NB4 (cell line): ENCODE measurements around the gene NPL.

Experiments used
- DNase-seq: peaks from one replicate; pipeline ENCODE4 v3.0.0; 2010; ENCODE audit warnings: low read depth
- H3K4me3 ChIP-seq: one replicate; pipeline ENCODE4 v1.5.1; 2011; ENCODE audit warnings: mild to moderate bottlenecking, low read depth, low read length, moderate library complexity
- MYC ChIP-seq: IDR thresholded peaks from 2 replicates; pipeline ENCODE4 v1.6.1; 2011; ENCODE audit warnings: low read depth, low read length
- POLR2A ChIP-seq: IDR thresholded peaks from 2 replicates; pipeline ENCODE4 v1.6.1; 2011; ENCODE audit warnings: mild to moderate bottlenecking; ENCODE audit not compliant: insufficient read length; ENCODE audit errors: extremely low read depth
- TF ChIP-seq, protein P1 (sequence below): IDR thresholded peaks from one replicate; pipeline ENCODE4 v1.5.1; 2012; ENCODE audit warnings: low read depth, low read length
- TF ChIP-seq, protein P2 (sequence below): IDR thresholded peaks from 2 replicates; pipeline ENCODE4 v1.6.1; 2011; ENCODE audit warnings: low read depth, low read length

NPL gene, protein sequence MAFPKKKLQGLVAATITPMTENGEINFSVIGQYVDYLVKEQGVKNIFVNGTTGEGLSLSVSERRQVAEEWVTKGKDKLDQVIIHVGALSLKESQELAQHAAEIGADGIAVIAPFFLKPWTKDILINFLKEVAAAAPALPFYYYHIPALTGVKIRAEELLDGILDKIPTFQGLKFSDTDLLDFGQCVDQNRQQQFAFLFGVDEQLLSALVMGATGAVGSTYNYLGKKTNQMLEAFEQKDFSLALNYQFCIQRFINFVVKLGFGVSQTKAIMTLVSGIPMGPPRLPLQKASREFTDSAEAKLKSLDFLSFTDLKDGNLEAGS

DNA sequence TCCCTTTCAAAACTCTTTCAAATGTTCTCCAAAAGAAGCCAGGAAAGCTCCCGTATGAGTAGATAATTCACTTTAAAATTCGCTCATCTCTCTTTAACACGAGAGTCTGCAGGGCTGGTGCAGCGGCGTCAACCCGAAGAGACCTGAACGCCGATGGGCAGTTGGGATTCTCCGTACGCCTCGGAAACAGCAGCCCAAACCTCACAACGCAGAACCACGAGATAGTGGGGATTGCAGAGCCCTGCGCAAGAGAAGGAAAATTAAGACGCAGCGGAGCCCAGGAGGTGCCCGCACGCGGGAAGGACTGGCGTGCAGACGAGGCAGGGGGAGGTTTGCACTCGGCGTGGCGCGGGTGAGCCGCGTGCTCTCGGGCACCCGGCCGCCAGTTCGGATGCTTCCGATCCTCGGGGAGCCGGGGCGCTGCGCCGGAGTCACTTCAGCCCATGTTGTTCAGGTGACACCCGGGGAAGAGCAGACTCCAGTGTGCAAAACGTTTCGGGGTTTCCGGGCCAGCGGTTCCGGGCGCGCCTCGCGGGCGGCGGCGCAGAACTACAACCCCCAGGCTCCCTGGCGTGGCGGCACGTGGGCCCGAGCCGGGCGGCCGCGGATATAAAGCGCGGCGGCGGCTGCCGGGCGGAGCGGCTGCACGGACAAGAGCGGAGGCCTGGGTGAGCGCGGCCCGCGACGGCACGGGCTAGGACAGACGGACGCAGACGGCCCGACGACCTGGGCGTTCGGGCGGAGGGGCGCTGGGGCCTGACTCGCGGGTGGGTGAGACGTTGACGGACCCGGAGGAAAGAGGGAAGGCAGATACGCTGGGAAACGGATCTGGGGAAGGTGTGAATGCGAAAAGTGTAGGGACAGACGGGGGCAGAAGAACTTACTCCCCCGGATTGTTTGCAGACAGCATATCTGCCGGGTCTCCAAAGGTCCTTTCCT, at the start of gene NPL:
TSS of gene NPL (plus strand) at position 636 of the 939 bp plus-strand sequence. CDS start 4,599 bp downstream, outside the sequence.
- H3K4me3 ChIP-seq = peak within 1 kb of the TSS; percentile 64
- DNase-seq = peak; percentile 89
- TF ChIP-seq, protein P1, sequence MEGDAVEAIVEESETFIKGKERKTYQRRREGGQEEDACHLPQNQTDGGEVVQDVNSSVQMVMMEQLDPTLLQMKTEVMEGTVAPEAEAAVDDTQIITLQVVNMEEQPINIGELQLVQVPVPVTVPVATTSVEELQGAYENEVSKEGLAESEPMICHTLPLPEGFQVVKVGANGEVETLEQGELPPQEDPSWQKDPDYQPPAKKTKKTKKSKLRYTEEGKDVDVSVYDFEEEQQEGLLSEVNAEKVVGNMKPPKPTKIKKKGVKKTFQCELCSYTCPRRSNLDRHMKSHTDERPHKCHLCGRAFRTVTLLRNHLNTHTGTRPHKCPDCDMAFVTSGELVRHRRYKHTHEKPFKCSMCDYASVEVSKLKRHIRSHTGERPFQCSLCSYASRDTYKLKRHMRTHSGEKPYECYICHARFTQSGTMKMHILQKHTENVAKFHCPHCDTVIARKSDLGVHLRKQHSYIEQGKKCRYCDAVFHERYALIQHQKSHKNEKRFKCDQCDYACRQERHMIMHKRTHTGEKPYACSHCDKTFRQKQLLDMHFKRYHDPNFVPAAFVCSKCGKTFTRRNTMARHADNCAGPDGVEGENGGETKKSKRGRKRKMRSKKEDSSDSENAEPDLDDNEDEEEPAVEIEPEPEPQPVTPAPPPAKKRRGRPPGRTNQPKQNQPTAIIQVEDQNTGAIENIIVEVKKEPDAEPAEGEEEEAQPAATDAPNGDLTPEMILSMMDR = no peak
- TF ChIP-seq POLR2A = peak; percentile 64
- TF ChIP-seq, protein P2, sequence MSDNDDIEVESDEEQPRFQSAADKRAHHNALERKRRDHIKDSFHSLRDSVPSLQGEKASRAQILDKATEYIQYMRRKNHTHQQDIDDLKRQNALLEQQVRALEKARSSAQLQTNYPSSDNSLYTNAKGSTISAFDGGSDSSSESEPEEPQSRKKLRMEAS = peak; percentile 89
- TF ChIP-seq MYC = peak; percentile 82

DNA sequence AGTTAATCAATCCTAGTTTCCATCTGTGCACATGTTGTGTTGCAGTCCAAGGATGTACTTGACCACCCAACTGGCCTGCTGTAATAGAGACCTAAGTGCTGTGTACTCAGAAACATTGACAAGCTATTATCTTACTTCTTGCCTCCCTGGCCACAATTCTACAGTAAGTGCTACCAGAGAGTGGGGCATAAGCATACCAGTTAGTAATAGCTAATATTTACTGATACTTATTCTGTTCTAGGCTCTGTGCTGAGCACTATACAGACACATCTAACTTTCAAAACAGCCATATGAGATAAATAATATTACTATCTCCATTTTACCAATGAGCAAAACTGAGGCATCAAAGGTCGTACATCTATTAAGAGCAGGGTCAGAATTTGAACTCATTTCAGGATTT, 49.5 kb upstream of the NPL start:
- DNase-seq = no peak
- TF ChIP-seq, protein P2 = no peak
- TF ChIP-seq, protein P1 = no peak
- no peak for TF ChIP-seq MYC
- no peak for TF ChIP-seq POLR2A
- no peak overlapping the region for H3K4me3 ChIP-seq

DNA sequence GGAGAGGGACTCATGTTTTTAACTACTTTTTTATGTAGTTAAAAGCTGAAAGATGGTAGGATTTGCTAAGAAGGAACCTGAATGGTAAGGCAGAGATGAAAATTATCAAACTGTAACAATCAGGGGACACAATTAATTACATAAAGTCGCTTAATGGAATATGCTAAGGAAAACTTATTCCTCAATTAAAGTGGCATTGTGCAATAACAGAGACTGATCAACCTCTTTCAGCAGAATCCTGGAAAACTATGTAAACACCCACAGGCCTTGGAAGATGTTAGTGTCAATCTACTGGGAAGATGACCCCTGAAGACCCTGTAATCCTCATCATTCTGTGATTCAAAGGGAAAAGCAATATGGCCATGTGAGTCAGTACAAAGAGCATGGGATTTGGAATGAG, 46.8 kb upstream of the NPL start:
- no peak for TF ChIP-seq MYC
- TF ChIP-seq, protein P2 = no peak
- no peak for TF ChIP-seq POLR2A
- TF ChIP-seq, protein P1 = no peak
- H3K4me3 ChIP-seq = no peak overlapping the region
- DNase-seq = no peak

DNA sequence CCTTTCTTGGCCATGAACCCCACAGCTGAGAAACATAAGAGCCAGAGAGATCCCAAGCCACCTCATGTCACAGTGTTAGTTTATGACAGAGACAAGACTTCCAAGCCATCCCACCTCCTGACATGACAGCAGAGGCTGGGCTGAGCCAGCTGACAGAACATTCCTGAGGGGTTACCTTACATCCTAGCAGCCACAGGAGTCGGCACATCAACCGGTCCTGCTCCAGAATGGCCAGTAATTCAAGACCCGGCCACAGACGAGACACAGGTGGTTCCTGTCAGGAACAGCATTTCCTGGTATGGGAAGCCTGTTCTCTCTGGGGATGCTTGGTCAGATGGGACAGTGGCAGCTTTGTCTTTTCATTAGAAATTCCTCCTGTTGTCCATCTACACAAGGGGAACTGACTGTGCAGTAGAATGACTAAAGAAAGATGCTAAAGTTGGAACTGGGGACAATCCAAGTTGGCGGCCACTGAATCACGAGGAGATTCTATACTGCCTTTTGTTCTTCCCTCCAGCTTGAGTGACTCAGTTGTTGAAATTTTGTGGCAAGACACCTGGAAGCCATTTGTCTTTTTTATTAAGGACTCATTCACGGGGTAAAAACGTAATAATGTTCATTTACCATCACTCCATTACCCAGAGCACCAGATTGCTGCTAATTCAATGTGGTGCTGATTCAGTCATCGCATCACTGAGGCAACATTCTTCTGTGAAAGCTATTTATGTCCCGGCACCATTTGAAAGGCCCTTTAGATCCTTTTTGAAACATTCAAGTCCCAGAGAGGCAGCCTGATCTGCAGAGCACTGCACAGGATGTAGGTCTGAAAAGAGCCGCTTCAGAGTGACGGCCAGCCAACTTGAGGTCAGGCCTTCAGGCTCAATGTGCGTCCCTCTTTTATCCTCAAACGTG, 37.2 kb upstream of the NPL start:
- no peak for DNase-seq
- TF ChIP-seq, protein P1 = no peak
- TF ChIP-seq POLR2A (no peak), MYC (no peak)
- TF ChIP-seq, protein P2 = no peak
- no peak overlapping the region for H3K4me3 ChIP-seq

DNA sequence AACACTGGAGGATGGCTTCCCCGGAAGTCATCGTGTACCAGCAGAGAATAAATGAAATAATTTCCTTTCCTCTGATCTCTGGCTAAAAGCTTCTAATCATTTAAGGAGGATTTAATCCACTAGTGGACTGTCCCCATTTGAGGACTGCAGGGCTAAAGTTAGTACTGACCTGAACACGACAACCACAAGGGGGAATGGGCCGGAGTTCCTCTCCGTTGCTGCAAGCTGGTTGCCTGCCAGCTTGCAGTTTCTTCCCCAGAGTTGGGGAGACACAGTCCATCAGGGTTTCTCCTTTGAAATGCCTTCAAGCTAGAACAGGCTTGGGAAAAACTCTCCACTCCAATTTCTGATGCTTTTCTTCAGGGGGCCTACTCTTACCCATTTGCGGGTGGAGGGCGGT, 35.5 kb upstream of the NPL start:
- no peak for DNase-seq
- H3K4me3 ChIP-seq = no peak overlapping the region
- TF ChIP-seq, protein P2 = no peak
